Amniotic stem cell (primary cell): ENCODE data around the gene IRF2BPL.

Source experiments
- DNase-seq: peaks from one replicate; lab custom pipeline; 2025; lab: John Stamatoyannopoulos, UW

Gene IRF2BPL

DNA sequence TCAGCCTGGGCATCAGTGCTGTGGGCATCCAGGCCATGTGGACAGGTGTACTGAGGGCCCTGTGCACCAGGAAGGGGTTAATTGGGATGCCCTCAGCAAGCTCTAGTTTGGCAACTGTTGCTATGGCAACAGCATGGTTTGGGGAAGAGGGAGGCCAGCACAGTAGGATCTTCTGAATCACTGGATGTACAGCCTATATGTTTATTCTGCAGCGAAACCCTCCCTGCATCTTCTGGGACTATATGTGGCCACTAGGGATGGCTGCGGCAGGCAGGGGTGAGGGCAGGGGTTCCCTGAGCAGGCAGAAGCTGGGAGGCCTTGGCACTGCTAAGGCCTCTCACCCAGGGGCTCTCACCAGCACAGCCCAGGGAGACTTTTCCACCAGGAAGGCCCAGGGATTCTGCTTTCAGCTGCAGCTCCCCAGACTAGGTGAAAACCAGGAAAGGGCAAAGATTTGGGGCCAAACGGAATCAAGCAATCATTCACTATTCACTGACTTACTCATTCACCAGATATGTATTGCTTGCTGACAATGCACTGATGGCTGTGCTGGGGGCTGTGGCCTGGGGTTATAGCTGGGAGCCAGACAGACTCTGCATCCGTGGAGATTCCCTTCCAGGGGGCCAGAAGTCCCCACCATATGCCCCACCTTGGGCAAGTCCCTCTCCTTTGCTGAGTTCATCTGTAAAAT lies 42.8 kb downstream of the IRF2BPL start:
- DNase-seq = no peak

DNA sequence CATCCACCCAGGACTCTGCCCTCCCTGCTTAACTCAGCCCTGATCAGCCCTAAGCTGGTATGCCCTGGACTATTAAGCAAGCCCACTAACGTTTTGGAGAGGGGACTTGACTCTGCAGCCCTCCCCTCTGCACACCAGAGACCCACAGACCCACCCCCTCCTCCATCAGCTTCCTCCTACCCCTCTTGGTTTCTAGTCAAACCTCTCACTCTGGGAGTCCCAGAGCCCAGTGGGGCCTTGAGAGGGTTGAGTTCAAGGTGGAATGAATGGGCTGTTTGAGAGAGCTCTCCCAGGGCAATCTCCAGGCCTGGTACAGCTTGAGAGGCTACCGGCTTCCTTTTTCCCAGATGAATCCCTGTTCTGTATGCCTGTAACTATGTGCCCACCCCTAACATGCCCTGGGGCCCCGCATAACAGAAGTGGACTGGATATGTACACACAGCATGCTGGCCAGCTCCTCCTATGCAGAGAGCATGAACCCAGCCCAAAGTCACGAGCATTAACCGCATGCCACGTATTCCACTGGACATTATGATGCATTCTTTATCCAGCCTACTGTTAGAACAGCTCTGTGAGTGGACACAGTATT lies 43.6 kb downstream of the IRF2BPL start:
- no peak for DNase-seq

DNA sequence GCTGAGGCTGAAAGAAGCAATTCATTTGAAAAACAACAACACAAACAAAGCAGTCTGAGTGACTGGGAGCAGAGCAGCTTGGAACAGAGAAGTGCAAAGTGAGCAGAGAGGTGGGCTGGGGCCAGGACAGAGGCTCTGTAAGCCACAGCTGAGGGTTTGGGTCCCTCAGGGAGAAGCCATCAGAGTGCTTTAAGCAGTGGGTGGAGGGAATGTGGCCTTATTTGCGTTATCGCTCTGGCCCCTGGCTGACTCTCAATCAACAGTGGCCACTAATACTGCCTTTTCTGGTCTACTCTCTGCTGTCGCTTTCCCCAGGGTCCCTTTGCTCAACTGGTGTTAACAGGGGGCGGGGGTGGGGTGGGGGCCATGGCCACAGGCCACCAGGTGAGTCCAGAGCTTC lies 44.2 kb downstream of the IRF2BPL start:
- DNase-seq = no peak

DNA sequence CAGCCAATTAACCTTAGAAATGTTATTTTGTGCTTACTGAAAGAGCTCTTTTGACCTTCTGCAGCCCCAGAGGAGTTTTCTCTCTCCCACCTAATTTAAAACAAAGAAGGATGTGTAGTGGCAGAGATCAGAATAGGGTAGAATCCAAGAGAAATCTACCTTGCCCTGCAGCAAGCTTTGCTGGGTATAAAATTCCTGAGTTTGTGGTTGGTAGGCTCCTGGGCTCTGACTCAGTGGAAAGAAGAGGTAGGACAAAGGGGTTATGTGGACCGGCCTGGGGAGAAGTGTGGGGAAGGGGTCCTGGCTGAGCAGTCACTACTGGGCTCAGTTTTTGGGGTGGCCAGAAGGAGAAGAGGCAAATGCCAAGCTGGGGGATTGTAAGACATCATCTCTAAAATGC lies 46.8 kb downstream of the IRF2BPL start:
- DNase-seq = no peak

DNA sequence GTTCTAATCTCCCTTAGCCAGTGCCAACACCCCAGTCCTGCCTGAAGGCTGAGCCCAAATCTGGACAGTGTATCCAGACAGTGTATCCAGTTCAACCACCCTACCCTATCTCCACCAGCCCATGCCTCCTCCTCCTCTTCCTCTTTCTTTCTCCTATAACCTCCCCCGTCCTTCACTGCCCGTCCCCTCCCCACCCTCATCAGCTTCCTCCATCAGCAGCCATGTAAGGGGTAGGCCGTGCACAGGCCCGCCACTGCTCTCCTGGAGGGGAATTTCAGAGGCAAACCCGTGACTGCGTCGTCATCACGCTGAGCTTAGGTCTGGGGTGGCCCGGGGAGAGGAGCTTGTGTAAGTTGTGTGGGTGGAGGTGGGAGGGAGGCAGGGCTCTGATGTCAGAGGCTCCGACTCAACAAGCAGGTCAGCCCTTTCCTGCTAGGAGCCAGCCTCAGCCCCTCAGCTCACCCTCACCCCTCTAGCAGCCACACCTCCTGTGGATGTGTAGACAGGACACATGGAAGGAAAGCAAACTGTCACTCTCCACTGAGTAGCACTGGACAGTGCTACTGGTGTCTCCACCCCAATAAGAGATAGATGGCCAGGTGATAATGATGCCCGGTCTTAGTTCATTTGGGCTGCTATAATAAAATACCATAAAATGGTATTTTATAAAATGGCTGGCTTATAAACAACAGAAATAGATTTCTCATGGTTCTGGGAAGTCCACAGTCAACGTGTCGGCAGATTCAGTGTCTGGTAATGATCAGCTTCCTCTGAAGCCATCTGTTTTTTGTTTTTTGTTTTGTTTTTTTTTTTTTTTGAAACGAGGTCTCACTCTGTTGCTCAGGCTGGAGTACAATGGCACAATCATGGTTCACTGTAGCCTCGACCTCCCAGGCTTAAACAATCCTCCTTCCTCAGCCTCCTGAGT lies 50.5 kb downstream of the IRF2BPL start:
- DNase-seq = no peak

DNA sequence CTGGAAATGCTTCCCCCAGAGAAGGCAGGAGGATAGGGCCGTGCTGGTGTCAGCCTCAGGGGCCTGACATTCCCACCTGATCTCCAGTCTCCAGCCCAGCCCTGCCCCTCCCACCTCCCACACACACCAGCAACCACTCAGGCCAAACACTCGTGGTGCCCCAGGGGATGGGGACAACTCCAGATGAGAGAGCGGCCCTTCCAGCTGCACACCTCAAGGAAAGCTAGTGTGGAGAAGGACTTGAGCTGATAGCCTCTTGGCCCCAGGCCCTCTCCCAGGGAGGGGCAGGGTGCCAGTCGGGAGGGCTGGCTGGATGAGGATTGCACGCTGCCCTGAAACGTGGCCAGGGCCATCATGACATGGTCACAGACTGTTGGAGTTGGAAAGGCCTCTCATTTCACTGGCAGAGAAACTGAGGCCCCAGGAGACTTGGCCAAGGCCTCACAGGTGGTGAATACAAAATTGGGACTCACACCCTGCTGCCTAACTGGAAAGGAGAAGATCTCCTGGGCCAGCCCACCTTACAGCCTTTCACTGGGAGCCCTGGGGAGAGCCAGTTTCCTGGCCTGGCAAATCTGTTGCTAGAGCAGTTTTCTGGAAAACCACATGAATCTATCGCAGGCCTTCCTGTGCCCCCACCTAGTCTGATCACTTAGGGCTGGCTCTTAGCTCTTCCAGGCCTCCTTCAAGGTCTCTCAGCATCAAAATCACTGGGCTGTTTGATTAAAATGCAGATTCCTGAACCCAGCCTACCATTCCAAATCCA lies 52.1 kb downstream of the IRF2BPL start:
- no peak for DNase-seq

DNA sequence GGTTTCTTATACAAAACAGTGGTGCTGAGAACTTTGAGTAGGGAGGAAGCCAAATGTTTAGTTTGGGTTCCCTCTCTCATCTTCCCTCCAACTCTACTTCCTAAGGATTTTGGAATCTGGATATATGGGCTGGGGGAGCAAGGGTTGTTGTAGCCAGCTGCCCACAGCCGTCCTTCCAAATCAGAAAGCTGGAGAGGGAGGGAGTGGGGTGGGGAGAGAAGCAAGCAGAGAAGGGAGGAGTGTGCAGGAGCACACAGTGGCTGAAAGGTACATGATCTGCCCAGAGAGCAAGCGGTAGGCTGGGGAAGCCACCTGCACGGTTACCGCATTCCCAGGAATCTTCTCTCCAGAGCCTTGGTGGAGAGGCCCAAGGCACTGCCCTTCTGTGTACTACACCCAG lies 52.7 kb downstream of the IRF2BPL start:
- no peak for DNase-seq

DNA sequence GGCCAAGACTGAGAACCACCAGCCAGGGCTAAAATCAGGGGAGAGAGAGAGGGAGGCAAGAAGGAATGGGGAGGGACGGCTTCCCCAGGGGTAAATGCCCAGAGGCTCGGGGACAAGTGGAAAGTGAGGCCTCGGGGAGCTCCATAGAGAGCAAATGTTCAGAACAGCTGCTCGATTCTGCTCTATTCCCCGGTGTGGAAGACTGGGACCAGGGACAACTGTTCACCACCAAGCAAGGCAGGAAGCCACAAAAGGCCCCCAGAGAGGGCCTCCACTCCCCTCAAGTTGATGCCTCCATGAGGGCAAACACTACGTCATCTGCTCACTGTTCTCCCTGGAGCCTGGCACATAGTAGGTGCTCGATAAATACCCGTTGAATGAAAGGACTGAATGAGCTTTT lies 53.5 kb downstream of the IRF2BPL start:
- no peak for DNase-seq
